ENCODE data around the gene LAT. TPM values are rescaled to one million over a fixed set of nuclear protein-coding genes. Genes with fewer than 3 reads are reported as not detected.
"Not testable (repeated sequence)": the region's sequence is repeated elsewhere in the genome, so short reads cannot be mapped to it uniquely, and the experiment has no call there.

Gene LAT
- total and polyA plus RNA-seq, 8 donors, result 1.3 to 26.8 (median 7.3) TPM; not detected in 1

- peaks cover 63 to 99% (median 98%) of the 10 kb centered on the region in 4 donors for H3K36me3 ChIP-seq
- no peak overlapping the region for H3K27ac ChIP-seq
- TF ChIP-seq, protein P1, sequence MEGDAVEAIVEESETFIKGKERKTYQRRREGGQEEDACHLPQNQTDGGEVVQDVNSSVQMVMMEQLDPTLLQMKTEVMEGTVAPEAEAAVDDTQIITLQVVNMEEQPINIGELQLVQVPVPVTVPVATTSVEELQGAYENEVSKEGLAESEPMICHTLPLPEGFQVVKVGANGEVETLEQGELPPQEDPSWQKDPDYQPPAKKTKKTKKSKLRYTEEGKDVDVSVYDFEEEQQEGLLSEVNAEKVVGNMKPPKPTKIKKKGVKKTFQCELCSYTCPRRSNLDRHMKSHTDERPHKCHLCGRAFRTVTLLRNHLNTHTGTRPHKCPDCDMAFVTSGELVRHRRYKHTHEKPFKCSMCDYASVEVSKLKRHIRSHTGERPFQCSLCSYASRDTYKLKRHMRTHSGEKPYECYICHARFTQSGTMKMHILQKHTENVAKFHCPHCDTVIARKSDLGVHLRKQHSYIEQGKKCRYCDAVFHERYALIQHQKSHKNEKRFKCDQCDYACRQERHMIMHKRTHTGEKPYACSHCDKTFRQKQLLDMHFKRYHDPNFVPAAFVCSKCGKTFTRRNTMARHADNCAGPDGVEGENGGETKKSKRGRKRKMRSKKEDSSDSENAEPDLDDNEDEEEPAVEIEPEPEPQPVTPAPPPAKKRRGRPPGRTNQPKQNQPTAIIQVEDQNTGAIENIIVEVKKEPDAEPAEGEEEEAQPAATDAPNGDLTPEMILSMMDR (IDR thresholded peaks at IDR 0.05), result no peak
- TF ChIP-seq POLR2A (IDR thresholded peaks at IDR 0.05), result no peak
- TF ChIP-seq EP300 (IDR thresholded peaks at IDR 0.05), result no peak
- no peak for TF ChIP-seq POLR2AphosphoS5 (IDR thresholded peaks at IDR 0.05)
- H3K9me3 ChIP-seq, result no peaks in the 10 kb centered on the region
- no peak overlapping the region for H3K4me3 ChIP-seq
- H3K27me3 ChIP-seq, result no peaks in the 10 kb centered on the region
- intact Hi-C loops (cut with DNase I; ENCODE audit: low total_unique reads), result no loop called here
- H3K4me1 ChIP-seq, result peaks cover 0 to 2% (median under 1%) of the 10 kb centered on the region in 4 donors
- WGBS, 5 donors, result 89 to 97% (median 93%) methylated on average over 6 of the region's 6 CpGs
- no peak for DNase-seq
Observed at GRCh38 chr16:28958836-28959235, 26.0 kb upstream of the LAT start.

- H3K36me3 ChIP-seq, result peaks cover 38 to 70% (median 67%) of the 10 kb centered on the region in 4 donors
Observed at GRCh38 chr16:28964072-28964471, 20.8 kb upstream of the LAT start.

DNA sequence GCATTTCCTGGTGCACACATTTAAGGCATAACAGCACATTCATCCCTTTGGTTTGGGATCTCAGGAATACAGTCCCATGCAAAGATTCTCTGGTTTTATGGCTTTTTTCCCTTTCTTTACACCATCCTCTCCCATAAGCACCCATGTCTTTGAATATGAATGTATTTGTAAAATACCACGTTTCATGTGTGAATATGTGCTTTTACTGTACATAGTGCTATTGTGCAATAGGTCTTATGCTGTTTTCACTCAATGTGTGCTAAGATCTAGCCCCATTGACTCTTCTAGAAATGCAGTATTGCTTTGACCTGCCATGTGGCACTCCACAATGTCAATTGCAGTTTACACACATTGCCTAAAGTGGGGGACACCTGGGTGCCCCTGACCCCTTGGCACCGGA, 20.4 kb upstream of the LAT start:
- WGBS, 5 donors, result 90 to 96% (median 93%) methylated on average over 2 of the region's 2 CpGs
- H3K36me3 ChIP-seq, result peaks cover 38 to 66% (median 63%) of the 10 kb centered on the region in 4 donors
- no peaks in the 10 kb centered on the region for H3K27me3 ChIP-seq

More at GRCh38 chr16:28964072-28964471, 20.8 kb upstream of the LAT start:
- WGBS, 5 donors, result 90 to 97% (median 94%) methylated on average over 3 of the region's 3 CpGs
- no peaks in the 10 kb centered on the region for H3K27me3 ChIP-seq
- intact Hi-C loops (cut with DNase I; ENCODE audit: low total_unique reads), result no loop called here
- no peaks in the 10 kb centered on the region for H3K4me1 ChIP-seq
- H3K9me3 ChIP-seq, result no peaks in the 10 kb centered on the region
- no peak overlapping the region for H3K27ac ChIP-seq
- TF ChIP-seq POLR2A (IDR thresholded peaks at IDR 0.05) (no peak), POLR2AphosphoS5 (IDR thresholded peaks at IDR 0.05) (no peak)
- TF ChIP-seq, protein P1 (IDR thresholded peaks at IDR 0.05), result no peak
- no peak overlapping the region for H3K4me3 ChIP-seq
- DNase-seq, result no peak

DNA sequence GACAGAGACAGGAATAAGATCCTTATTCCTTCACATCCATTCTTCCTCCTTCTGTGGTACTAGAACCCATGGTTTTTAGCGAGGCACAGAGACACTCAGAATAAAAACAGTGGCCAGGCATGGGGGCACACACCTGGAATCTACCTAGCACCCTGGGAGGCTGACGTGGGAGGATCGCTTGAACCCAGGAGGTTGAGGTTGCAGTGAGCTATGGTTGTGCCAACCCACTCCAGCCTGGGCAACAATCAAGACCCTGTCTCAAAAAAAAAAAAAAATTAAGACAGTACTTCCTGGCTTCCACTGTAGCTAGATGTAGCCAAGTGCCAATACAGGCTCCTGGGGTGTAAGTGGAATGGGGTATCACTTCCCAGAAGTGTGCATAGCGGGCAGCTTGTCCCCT, 17.7 kb upstream of the LAT start:
- Histone ChIP-seq H3K27me3 (no peaks in the 10 kb centered on the region), H3K27ac (no peak overlapping the region), H3K9me3 (no peaks in the 10 kb centered on the region), H3K4me3 (no peak overlapping the region), H3K36me3 (peaks cover 26 to 41% (median 37%) of the 10 kb centered on the region in 4 donors), H3K4me1 (no peaks in the 10 kb centered on the region)
- no peak for TF ChIP-seq POLR2A (IDR thresholded peaks at IDR 0.05)
- TF ChIP-seq POLR2AphosphoS5 (IDR thresholded peaks at IDR 0.05), result no peak
- TF ChIP-seq, protein P1 (IDR thresholded peaks at IDR 0.05), result no peak
- TF ChIP-seq EP300 (IDR thresholded peaks at IDR 0.05), result no peak
- DNase-seq, result no peak
- WGBS, 5 donors, result 86 to 93% (median 92%) methylated on average over 4 of the region's 4 CpGs
- intact Hi-C loops (cut with DNase I; ENCODE audit: low total_unique reads), result no loop called here

More for the DNA sequence above, 20.4 kb upstream of the LAT start:
- Histone ChIP-seq H3K4me1 (no peaks in the 10 kb centered on the region), H3K27ac (no peak overlapping the region), H3K4me3 (no peak overlapping the region), H3K9me3 (no peaks in the 10 kb centered on the region)
- TF ChIP-seq POLR2A (IDR thresholded peaks at IDR 0.05) (no peak), EP300 (IDR thresholded peaks at IDR 0.05) (no peak), POLR2AphosphoS5 (IDR thresholded peaks at IDR 0.05) (no peak)
- TF ChIP-seq, protein P1 (IDR thresholded peaks at IDR 0.05), result no peak
- intact Hi-C loops (cut with DNase I; ENCODE audit: low total_unique reads), result no loop called here
- no peak for DNase-seq

DNA sequence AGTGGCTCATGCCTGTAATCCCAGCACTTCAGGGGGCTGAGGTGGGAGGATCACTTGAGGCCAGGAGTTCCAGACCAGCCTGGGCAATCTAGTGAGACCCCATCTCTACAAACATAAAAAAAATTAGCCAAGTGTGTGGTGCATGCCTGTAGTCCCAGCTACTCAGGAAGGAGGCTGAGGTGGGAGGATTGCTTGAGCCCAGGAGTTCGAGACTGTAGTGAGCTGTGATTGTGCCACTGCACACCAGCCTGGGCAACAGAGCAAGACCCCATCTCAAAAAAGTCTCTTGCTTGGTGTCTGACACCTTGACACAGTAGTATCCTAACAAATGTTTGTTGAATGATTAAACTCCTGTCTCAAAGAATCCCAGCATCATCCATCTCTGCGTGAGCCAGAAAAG, 15.2 kb upstream of the LAT start:
- DNase-seq; H3K27me3 ChIP-seq; H3K27ac ChIP-seq; intact Hi-C loops (cut with DNase I; ENCODE audit: low total_unique reads); H3K4me3 ChIP-seq; H3K9me3 ChIP-seq: not testable (repeated sequence)
- 86 to 100% (median 93%) methylated on average over 2 of the region's 2 CpGs for WGBS, 5 donors
- peaks cover 4 to 15% (median 12%) of the 10 kb centered on the region in 4 donors for H3K36me3 ChIP-seq
- peaks cover 0 to 15% (median 10%) of the 10 kb centered on the region in 4 donors for H3K4me1 ChIP-seq

All from stomach (tissue), 9 donors.